Neuronal stem cell (in vitro differentiated cells): ENCODE measurements around the gene CREM.

Source experiments
- DNase-seq: peaks from one replicate; pipeline ENCODE4 v3.0.0-alpha.2; 2013; ENCODE audit warnings: low spot score
- H2AFZ ChIP-seq: one replicate; pipeline ENCODE4 v1.6.1; 2013; ENCODE audit warnings: mild to moderate bottlenecking, low read length, inconsistent platforms
- H2AK5ac ChIP-seq: 2 replicates; pipeline ENCODE4 v1.6.1; 2013; ENCODE audit warnings: low read depth, mild to moderate bottlenecking, inconsistent platforms, low read length, moderate library complexity, mixed read lengths
- H2BK120ac ChIP-seq: 2 replicates; pipeline ENCODE4 v1.6.1; 2013; ENCODE audit warnings: low read depth, mild to moderate bottlenecking, inconsistent platforms, low read length, moderate library complexity, mixed read lengths
- H2BK12ac ChIP-seq: one replicate; pipeline ENCODE4 v1.6.1; 2013; ENCODE audit warnings: low read length, inconsistent platforms
- H2BK15ac ChIP-seq: 2 replicates; pipeline ENCODE4 v1.6.1; 2013; ENCODE audit warnings: mild to moderate bottlenecking, low read length, inconsistent platforms, mixed read lengths
- H2BK5ac ChIP-seq: one replicate; pipeline ENCODE4 v1.6.1; 2013; ENCODE audit warnings: inconsistent platforms, mild to moderate bottlenecking, low read length, moderate library complexity
- H3K14ac ChIP-seq: one replicate; pipeline ENCODE4 v1.6.1; 2013; ENCODE audit warnings: low read length, inconsistent platforms
- H3K18ac ChIP-seq: 2 replicates; pipeline ENCODE4 v1.6.1; 2013; ENCODE audit warnings: low read length, inconsistent platforms
- H3K23ac ChIP-seq: 2 replicates; pipeline ENCODE4 v1.6.1; 2013; ENCODE audit warnings: low read depth, mild to moderate bottlenecking, mixed read lengths, low read length, inconsistent platforms; ENCODE audit not compliant: poor library complexity
- H3K27ac ChIP-seq: replicated peaks from 3 replicates; pipeline ENCODE4 v1.5.1; 2013; ENCODE audit warnings: low read length, inconsistent platforms
- H3K27me3 ChIP-seq, 3 experiments: 2 replicates each; pipeline ENCODE4 v1.6.1; 2013; ENCODE audit warnings: low read length in 3 of 3, mild to moderate bottlenecking in 2 of 3, inconsistent platforms in 1 of 3, low read depth in 1 of 3, mixed read lengths in 1 of 3, moderate library complexity in 1 of 3; ENCODE audit not compliant: control insufficient read depth in 3 of 3, insufficient read depth in 3 of 3
- H3K36me3 ChIP-seq, 2 donors: replicated peaks in 1 of 2; 2 replicates each; pipeline ENCODE4 v1.6.1; 2013; ENCODE audit warnings: low read length in 2 of 2; ENCODE audit not compliant: control insufficient read depth in 2 of 2, insufficient read depth in 2 of 2
- H3K4ac ChIP-seq: 2 replicates; pipeline ENCODE4 v1.6.1; 2013; ENCODE audit warnings: inconsistent platforms, mild to moderate bottlenecking, low read length, moderate library complexity
- H3K4me1 ChIP-seq, 2 donors: 1 replicate in 1 of 2; 2 replicates in 1 of 2; pipeline ENCODE4 v1.6.1; 2013; ENCODE audit warnings: low read length in 2 of 2, low read depth in 1 of 2; ENCODE audit not compliant: control insufficient read depth in 2 of 2, insufficient read depth in 1 of 2
- H3K4me2 ChIP-seq: one replicate; pipeline ENCODE4 v1.6.1; 2013; ENCODE audit warnings: mild to moderate bottlenecking, low read length, inconsistent platforms; ENCODE audit not compliant: insufficient read depth, poor library complexity, severe bottlenecking
- H3K4me3 ChIP-seq, 2 donors: 2 replicates each; pipeline ENCODE4 v1.5.1; 2013; ENCODE audit warnings: low read length in 2 of 2, mild to moderate bottlenecking in 2 of 2, inconsistent platforms in 1 of 2, moderate library complexity in 1 of 2
- H3K79me1 ChIP-seq: one replicate; pipeline ENCODE4 v1.6.1; 2013; ENCODE audit warnings: low read depth, mild to moderate bottlenecking, inconsistent platforms, low read length, moderate library complexity
- H3K9ac ChIP-seq: one replicate; pipeline ENCODE4 v1.6.1; 2013; ENCODE audit warnings: mild to moderate bottlenecking, low read depth, low read length, inconsistent platforms; ENCODE audit not compliant: poor library complexity
- H3K9me3 ChIP-seq, 2 donors: replicated peaks in 1 of 2; 2 replicates each; pipeline versions ENCODE3 to v1.6.1; 2013; ENCODE audit warnings: low read length in 2 of 2, mild to moderate bottlenecking in 2 of 2, inconsistent platforms in 1 of 2, low read depth in 1 of 2, mixed read lengths in 1 of 2, moderate library complexity in 1 of 2; ENCODE audit not compliant: control insufficient read depth in 2 of 2, insufficient read depth in 1 of 2
- H4K8ac ChIP-seq: one replicate; pipeline ENCODE4 v1.6.1; 2013; ENCODE audit warnings: low read depth, mild to moderate bottlenecking, inconsistent platforms, low read length, moderate library complexity
- H4K91ac ChIP-seq: one replicate; pipeline ENCODE4 v1.6.1; 2013; ENCODE audit warnings: low read length, low read depth, mild to moderate bottlenecking, inconsistent platforms; ENCODE audit not compliant: poor library complexity
- WGBS, 2 donors: extraction: QIAGEN DNeasy Blood & Tissue Kit; methylation state at CpG; one replicate each; pipeline ENCODE4 v1.1.7; 2013; ENCODE audit warnings: missing lambda C conversion rate in 2 of 2, mixed read lengths in 1 of 2; ENCODE audit not compliant: insufficient read length in 2 of 2, insufficient replicate concordance in 1 of 2; ENCODE audit errors: extremely low coverage in 2 of 2; 5-methylcytosine and 5-hydroxymethylcytosine counted together

The CREM gene

DNA sequence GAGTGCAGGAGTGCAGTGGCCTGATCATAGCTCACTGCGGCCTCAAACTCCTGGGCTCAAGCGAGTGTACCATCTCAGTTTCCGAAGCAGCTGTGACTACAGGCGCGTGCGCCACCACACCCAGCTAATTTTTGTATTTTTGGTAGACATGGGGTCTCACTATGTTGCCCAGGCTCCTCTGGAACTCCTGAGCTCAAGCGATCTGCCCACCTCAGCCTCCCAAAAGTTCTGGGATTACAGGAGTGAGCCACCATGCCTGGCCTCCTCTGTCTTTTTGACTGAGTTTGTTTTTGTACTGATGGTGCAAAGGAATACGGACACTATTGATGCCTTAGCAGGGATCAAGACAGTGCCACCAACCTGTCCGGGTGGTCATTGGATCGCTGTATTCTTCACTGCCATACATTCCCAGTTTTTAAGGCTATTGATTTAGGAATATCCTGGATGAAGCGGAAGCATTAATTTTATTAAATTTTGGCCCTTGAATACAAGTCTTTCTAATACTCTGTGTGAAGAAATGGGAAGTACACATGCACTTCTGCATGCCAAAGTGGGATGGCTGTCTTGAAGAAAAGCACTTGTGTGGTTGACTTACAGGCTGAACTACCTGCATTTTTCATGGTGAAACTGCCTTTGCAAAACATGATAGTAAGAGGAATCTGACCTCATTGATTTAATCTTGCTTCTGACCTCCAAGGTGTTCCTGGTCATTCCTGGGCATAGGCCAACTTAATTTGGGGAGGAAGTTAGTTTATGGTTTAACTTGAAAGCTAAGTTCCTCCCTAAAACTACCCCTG lies 34.5 kb upstream of the CREM start:
- no peak overlapping the region for H3K4ac ChIP-seq
- no CpG with 5 or more reads among the region's 11 CpGs for WGBS, 2 donors
- H3K79me1 ChIP-seq = peaks cover 10% of the 10 kb centered on the region
- no peak overlapping the region for H3K18ac ChIP-seq
- no peak overlapping the region for H3K4me3 ChIP-seq
- H3K4me2 ChIP-seq = no peak overlapping the region
- H3K9ac ChIP-seq = no peak overlapping the region
- H2AFZ ChIP-seq = no peak overlapping the region
- H3K27me3 ChIP-seq = no peaks in the 10 kb centered on the region
- peaks cover 0 to 8% of the 10 kb centered on the region in 2 donors for H3K36me3 ChIP-seq
- H2BK15ac ChIP-seq = peak overlapping the region; percentile 26
- H3K14ac ChIP-seq = no peak overlapping the region
- H2BK120ac ChIP-seq = no peak overlapping the region
- H3K9me3 ChIP-seq = peaks cover 0 to 4% of the 10 kb centered on the region in 2 donors
- DNase-seq = no peak
- H3K23ac ChIP-seq = no peak overlapping the region
- no peak overlapping the region for H3K27ac ChIP-seq
- peaks cover 1 to 4% of the 10 kb centered on the region in 2 donors for H3K4me1 ChIP-seq
- H2AK5ac ChIP-seq = no peak overlapping the region
- no peak overlapping the region for H2BK12ac ChIP-seq
- no peak overlapping the region for H4K8ac ChIP-seq
- no peak overlapping the region for H4K91ac ChIP-seq
- no peak overlapping the region for H2BK5ac ChIP-seq

GRCh38 chr10:35092851-35093250 lies 33.8 kb upstream of the CREM start:
- H4K91ac ChIP-seq = no peak overlapping the region
- no peak overlapping the region for H3K4me2 ChIP-seq
- H3K9ac ChIP-seq = no peak overlapping the region
- H3K4me3 ChIP-seq = no peak overlapping the region
- H3K27me3 ChIP-seq = no peaks in the 10 kb centered on the region
- H3K14ac ChIP-seq = no peak overlapping the region
- peaks cover 10% of the 10 kb centered on the region for H3K79me1 ChIP-seq
- WGBS, 2 donors = no CpG with 5 or more reads among the region's 1 CpG
- peaks cover 1 to 4% of the 10 kb centered on the region in 2 donors for H3K4me1 ChIP-seq
- DNase-seq = no peak
- no peak overlapping the region for H2BK15ac ChIP-seq
- no peak overlapping the region for H2AFZ ChIP-seq
- peaks cover 0 to 4% of the 10 kb centered on the region in 2 donors for H3K9me3 ChIP-seq
- H3K18ac ChIP-seq = no peak overlapping the region
- no peak overlapping the region for H2BK120ac ChIP-seq
- no peak overlapping the region for H3K4ac ChIP-seq
- no peak overlapping the region for H3K27ac ChIP-seq
- H2BK5ac ChIP-seq = no peak overlapping the region
- no peak overlapping the region for H4K8ac ChIP-seq
- H3K23ac ChIP-seq = no peak overlapping the region
- peaks cover 0 to 2% of the 10 kb centered on the region in 2 donors for H3K36me3 ChIP-seq
- H2BK12ac ChIP-seq = no peak overlapping the region
- H2AK5ac ChIP-seq = no peak overlapping the region

DNA sequence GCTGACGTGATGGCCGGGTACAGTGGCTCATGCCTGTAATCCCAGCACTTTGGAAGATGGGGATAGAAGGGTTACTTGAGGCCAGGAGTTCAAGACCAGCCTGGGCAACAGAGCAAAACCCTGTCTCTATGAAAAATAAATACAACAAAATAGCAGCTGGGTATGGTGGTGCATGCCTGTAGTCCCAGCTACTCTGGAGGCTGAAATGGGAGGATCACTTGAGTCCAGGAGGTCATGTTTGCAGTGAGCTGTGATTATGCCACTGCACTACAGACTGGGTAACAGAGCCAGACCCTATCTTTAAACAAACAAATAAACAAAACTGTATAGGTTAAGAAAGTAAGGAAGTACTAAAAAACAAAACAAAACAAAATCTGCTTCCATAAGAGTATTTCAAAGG lies 30.3 kb upstream of the CREM start:
- no peak overlapping the region for H2BK120ac ChIP-seq
- H2BK15ac ChIP-seq = no peak overlapping the region
- no peak overlapping the region for H2BK12ac ChIP-seq
- H3K79me1 ChIP-seq = no peaks in the 10 kb centered on the region
- no peak overlapping the region for H3K18ac ChIP-seq
- no peak overlapping the region for H2BK5ac ChIP-seq
- no peak overlapping the region for H3K27ac ChIP-seq
- H3K23ac ChIP-seq = no peak overlapping the region
- no peaks in the 10 kb centered on the region for H3K27me3 ChIP-seq
- H3K36me3 ChIP-seq = no peaks in the 10 kb centered on the region
- H4K91ac ChIP-seq = no peak overlapping the region
- H3K4me2 ChIP-seq = no peak overlapping the region
- no peak for DNase-seq
- H3K9ac ChIP-seq = no peak overlapping the region
- H4K8ac ChIP-seq = no peak overlapping the region
- no peak overlapping the region for H3K4ac ChIP-seq
- no peak overlapping the region for H3K14ac ChIP-seq
- H3K4me1 ChIP-seq = no peaks in the 10 kb centered on the region
- peaks cover 0 to 4% of the 10 kb centered on the region in 2 donors for H3K9me3 ChIP-seq
- H3K4me3 ChIP-seq = no peak overlapping the region
- H2AK5ac ChIP-seq = no peak overlapping the region
- no peak overlapping the region for H2AFZ ChIP-seq
- WGBS, 2 donors = no CpG with 5 or more reads among the region's 2 CpGs

- no peaks in the 10 kb centered on the region for H3K27me3 ChIP-seq
- H3K4me2 ChIP-seq = no peak overlapping the region
- no peak overlapping the region for H2BK120ac ChIP-seq
- no peak overlapping the region for H3K4me3 ChIP-seq
- no peak overlapping the region for H2AFZ ChIP-seq
- no peaks in the 10 kb centered on the region for H3K4me1 ChIP-seq
- H3K79me1 ChIP-seq = no peaks in the 10 kb centered on the region
- no CpG with 5 or more reads among the region's 1 CpG for WGBS, 2 donors
- no peak overlapping the region for H3K4ac ChIP-seq
- no peaks in the 10 kb centered on the region for H3K36me3 ChIP-seq
- no peak for DNase-seq
- no peak overlapping the region for H2BK5ac ChIP-seq
- no peak overlapping the region for H2AK5ac ChIP-seq
- H3K27ac ChIP-seq = no peak overlapping the region
- H3K23ac ChIP-seq = no peak overlapping the region
- H2BK15ac ChIP-seq = no peak overlapping the region
- H2BK12ac ChIP-seq = no peak overlapping the region
- H3K14ac ChIP-seq = no peak overlapping the region
- H4K8ac ChIP-seq = no peak overlapping the region
- no peak overlapping the region for H3K18ac ChIP-seq
- no peak overlapping the region for H3K9ac ChIP-seq
- H4K91ac ChIP-seq = no peak overlapping the region
- peaks cover 0 to 4% of the 10 kb centered on the region in 2 donors for H3K9me3 ChIP-seq
Observed at GRCh38 chr10:35097510-35097909, 29.1 kb upstream of the CREM start.
